HG03095 (cell line): ENCODE data around the gene RBM28.

Experiments
- ATAC-seq: cut with Tn5 transposase; IDR thresholded peaks from one replicate; pipeline ENCODE4 v1.9.1; 2021; ENCODE audit warnings: moderate library complexity; ENCODE audit not compliant: unreplicated experiment

Gene RBM28

GRCh38 chr7:128263420-128263819 is 80.3 kb downstream of the RBM28 start:
- no peak for ATAC-seq

DNA sequence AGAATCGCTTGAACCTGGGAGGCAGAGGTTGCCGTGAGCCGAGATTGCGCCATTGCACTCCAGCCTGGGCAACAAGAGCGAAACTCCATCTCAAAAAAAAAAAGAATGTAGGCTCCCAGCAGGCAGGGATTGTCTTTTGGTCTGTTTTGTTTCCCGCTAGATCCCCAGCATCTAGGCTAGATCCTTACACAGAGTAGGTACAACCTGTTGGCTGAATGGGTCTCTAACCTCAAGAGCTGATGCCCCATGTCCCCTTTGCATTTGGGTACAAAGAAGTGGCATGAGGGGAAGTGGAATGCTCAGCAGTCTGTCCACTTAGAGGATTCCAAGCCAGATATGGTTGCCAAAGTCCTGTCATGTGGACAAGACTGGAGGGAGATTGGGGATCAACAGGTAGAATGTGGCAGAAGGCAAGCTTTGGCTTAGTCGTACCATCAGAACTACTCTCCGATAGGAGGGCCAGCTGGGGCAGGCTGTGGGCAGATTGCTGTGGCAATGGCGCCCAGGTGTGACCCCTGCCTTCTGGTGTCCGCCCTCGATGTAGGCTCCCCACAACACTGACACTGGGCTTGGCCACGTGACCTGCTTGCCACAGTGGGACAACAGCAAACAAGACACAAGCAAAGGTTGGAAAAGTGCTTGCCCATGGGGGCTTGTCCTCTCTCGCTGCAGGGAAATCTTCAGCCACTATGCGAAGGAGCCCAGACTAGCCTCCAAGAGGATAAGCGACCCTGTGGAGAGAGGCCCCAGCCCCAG is 81.3 kb downstream of the RBM28 start:
- no peak for ATAC-seq

- no peak for ATAC-seq
Measured at GRCh38 chr7:128260069-128260795, 83.5 kb downstream of the RBM28 start.

DNA sequence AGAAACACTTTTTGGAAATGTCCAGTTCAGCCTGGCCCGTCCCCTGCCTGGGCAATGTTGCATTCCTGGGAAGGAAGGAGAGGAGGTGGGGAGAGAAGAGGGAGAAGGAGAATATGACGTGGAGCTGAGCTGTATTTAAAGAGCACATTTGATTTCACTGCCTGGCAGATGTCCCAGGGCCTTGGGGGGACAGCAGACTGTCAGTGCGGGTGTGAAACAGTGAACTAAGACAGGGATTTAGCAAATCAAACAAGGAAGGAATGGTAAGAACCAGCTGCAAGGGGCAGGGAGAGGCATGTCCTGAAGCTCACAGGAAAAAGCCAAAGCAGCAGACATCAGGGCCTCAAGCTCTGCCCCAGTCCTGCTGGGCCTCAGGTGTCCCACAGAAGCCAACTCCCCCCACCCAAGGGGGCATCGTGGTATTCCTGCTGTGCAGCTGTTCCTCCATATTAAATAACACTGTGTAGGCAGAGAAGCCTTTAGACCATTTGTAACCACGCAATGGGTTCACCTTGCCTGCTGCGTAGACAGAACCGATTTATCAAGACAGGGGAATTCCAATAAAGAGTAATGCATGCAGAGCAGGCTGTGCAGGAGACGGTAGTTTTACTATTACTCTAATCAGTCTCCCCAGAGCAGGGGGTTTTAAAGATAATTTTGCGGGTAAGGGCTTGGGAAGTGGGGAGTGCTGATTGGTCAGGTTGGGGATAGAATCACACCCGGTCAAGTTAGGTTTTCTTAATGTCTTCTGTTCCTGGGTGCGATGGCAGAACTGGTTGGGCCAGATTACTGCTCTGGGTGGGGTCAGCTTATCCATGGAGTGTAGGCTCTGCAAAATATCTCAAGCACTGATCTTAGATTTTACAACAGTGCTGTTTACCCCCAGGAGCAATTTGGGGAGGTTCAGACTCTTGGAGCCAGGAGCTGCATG is 84.3 kb downstream of the RBM28 start:
- ATAC-seq = no peak

- no peak for ATAC-seq
Measured at GRCh38 chr7:128257458-128257857, 86.2 kb downstream of the RBM28 start.

DNA sequence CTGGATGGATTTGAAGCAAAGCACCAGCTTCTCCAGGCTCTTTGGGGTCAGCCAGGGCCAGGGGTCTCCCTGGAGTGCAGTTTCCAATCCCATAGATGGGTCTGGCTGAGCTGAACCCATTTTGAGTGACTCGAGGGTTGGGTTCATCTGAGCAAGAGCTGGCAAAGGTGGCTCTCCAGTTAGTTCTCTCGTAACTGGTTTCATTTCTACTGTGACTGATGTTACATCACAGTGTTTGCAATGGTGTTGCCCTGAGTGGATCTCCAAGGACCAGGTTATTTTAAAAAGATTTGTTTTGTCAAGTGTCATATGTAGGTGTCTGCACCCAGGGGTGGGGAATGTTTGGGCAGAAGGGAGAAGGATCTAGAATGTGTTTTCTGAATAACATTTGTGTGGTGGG is 88.4 kb downstream of the RBM28 start:
- ATAC-seq = no peak

- ATAC-seq = no peak
Measured at GRCh38 chr7:128254470-128254869, 89.2 kb downstream of the RBM28 start.

DNA sequence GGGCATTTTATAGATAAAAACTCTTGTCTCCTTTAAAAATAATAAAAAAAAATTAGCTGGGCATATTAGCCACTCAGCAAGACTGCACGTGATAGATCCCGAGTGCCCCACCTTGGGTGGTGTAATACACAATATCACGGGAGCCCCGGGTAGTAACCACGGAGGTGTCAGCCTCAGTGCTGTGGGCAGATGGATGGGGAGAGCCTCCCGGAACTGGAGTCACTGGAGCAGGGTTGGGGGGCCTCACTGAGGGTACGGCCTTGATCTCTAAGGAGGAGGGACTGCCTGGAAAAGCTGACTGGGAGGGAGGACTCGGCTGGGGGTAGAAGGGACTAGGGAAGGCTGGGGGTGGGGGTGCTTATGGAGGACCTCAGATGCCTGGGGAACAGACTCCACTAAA is 90.0 kb downstream of the RBM28 start:
- ATAC-seq = no peak

DNA sequence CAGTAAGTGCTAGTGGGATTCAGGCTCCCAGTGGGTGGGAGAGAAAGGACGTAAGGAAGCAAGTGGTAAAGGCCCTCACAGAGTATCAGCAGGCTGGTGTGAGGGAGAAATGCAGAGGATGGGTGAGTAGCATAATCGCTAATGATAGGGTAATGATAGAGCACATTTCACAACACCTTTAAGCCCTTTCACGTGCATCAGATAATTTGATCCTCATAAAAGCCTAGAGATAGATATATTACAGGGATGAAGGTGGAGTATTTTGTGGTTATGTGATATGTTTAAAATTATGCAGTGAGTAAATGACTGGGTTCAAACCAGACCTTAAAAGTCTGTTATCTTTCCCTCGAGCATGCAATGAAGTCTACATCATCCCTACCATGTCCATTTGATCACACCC is 92.4 kb downstream of the RBM28 start:
- no peak for ATAC-seq
